SK-N-SH (cell line): ENCODE results near the gene TTC23. TPM values are rescaled to one million over a fixed set of nuclear protein-coding genes. Genes with fewer than 3 reads are reported as not detected.

ENCODE experiments used
- CTCF ChIA-PET: fragments of 300-600, 350-600 bp; formaldehyde crosslinking; extraction: SDS; loops from one replicate; lab custom pipeline; 2021; lab: Yijun Ruan, JAX
- POLR2A ChIA-PET: fragments of 350-600 bp; sonication (Branson Sonifier 250); formaldehyde crosslinking; extraction: SDS; loops from one replicate; lab custom pipeline; 2020; ENCODE audit warnings: antibody characterized with exemption, inconsistent platforms; lab: Yijun Ruan, JAX
- DNase-seq: peaks from one replicate; pipeline ENCODE4 v3.0.0; 2012
- H2AFZ ChIP-seq: fragments of 200-600 bp; sonication (generic); 2 replicates; pipeline ENCODE4 v1.8.1; 2016; ENCODE audit warnings: antibody characterized with exemption, mild to moderate bottlenecking, low read depth
- H3F3A ChIP-seq: fragments of 200-600 bp; sonication (generic); replicated peaks from 2 replicates; pipeline ENCODE3; 2016; ENCODE audit warnings: antibody characterized with exemption, mild to moderate bottlenecking; ENCODE audit not compliant: insufficient read depth
- H3K27ac ChIP-seq, 2 experiments: fragments of 200-500 bp in 1 of 2; fragments of 200-600 bp in 1 of 2; sonication (Bioruptor generic) in 1 of 2; sonication (generic), shearing (Covaris generic) in 1 of 2; 2 replicates each; pipeline versions ENCODE4 v1.5.1 to v1.6.1; 2014 to 2016; ENCODE audit warnings: low read depth in 2 of 2, inconsistent platforms in 1 of 2, low read length in 1 of 2, mild to moderate bottlenecking in 1 of 2, mixed read lengths in 1 of 2
- H3K27me3 ChIP-seq: fragments of 200-600 bp; sonication (generic), shearing (Covaris generic); 2 replicates; pipeline ENCODE4 v1.6.1; 2016; ENCODE audit warnings: mixed run types; ENCODE audit not compliant: insufficient read depth
- H3K36me3 ChIP-seq, 2 experiments: fragments of 200-500 bp in 1 of 2; fragments of 200-600 bp in 1 of 2; sonication (Bioruptor generic) in 1 of 2; sonication (generic) in 1 of 2; replicated peaks in 1 of 2; 2 replicates each; pipeline versions ENCODE3 to v1.5.1; 2014 to 2016; ENCODE audit warnings: low read length in 1 of 2, mild to moderate bottlenecking in 1 of 2; ENCODE audit not compliant: insufficient read depth in 2 of 2, control insufficient read depth in 1 of 2
- H3K4me1 ChIP-seq, 2 experiments: fragments of 200-500 bp in 1 of 2; fragments of 200-600 bp in 1 of 2; sonication (Bioruptor generic) in 1 of 2; sonication (generic), shearing (Covaris generic) in 1 of 2; 2 replicates each; pipeline versions ENCODE4 v1.5.1 to v1.6.1; 2014 to 2016; ENCODE audit warnings: low read depth in 1 of 2, low read length in 1 of 2, mixed run types in 1 of 2; ENCODE audit not compliant: insufficient read depth in 2 of 2, control insufficient read depth in 1 of 2
- H3K4me2 ChIP-seq: fragments of 200-600 bp; sonication (generic), shearing (Covaris generic); 2 replicates; pipeline ENCODE4 v1.6.1; 2017; ENCODE audit warnings: mixed run types
- H3K4me3 ChIP-seq, 2 experiments: fragments of 200-500 bp in 1 of 2; fragments of 200-600 bp in 1 of 2; sonication (Bioruptor generic) in 1 of 2; sonication (generic), shearing (Covaris generic) in 1 of 2; 2 replicates each; pipeline versions ENCODE4 v1.5.1 to v1.8.1; 2014 to 2016; ENCODE audit warnings: low read depth in 2 of 2, inconsistent platforms in 1 of 2, low read length in 1 of 2, mild to moderate bottlenecking in 1 of 2, mixed read lengths in 1 of 2, moderate library complexity in 1 of 2
- H3K79me2 ChIP-seq: fragments of 200-600 bp; sonication (generic); 2 replicates; pipeline ENCODE4 v1.8.1; 2017; ENCODE audit warnings: mild to moderate bottlenecking; ENCODE audit not compliant: insufficient read depth
- H3K9ac ChIP-seq: fragments of 200-600 bp; sonication (generic); 2 replicates; pipeline ENCODE4 v1.6.1; 2017; ENCODE audit warnings: mixed run types
- H3K9me2 ChIP-seq: fragments of 200-600 bp; sonication (generic); 2 replicates; pipeline ENCODE4 v1.6.1; 2017; ENCODE audit warnings: mixed run types
- H3K9me3 ChIP-seq: fragments of 200-600 bp; sonication (generic); 2 replicates; pipeline ENCODE4 v1.6.1; 2017; ENCODE audit warnings: mixed run types, mild to moderate bottlenecking, moderate library complexity
- H4K20me1 ChIP-seq: fragments of 200-600 bp; sonication (generic); 2 replicates; pipeline ENCODE4 v1.6.1; 2017; ENCODE audit warnings: mild to moderate bottlenecking, mixed run types; ENCODE audit not compliant: insufficient read depth
- EP300 ChIP-seq, 2 experiments: IDR thresholded peaks; 2 replicates each; pipeline versions ENCODE4 v1.4.0 to v1.6.1; 2012; ENCODE audit warnings: borderline replicate concordance in 1 of 2, low read depth in 1 of 2, low read length in 1 of 2
- EZH2phosphoT487 ChIP-seq: fragments of 200-600 bp; sonication (generic); IDR thresholded peaks from 2 replicates; pipeline ENCODE4 v1.6.1; 2017; ENCODE audit warnings: low read depth, mixed run types, mild to moderate bottlenecking, antibody characterized with exemption, moderate library complexity, borderline replicate concordance
- FOXM1 ChIP-seq: IDR thresholded peaks from 2 replicates; pipeline ENCODE4 v1.4.0; 2012; ENCODE audit warnings: low read depth, mild to moderate bottlenecking
- GABPA ChIP-seq: IDR thresholded peaks from 2 replicates; pipeline ENCODE4 v1.4.0; 2012; ENCODE audit warnings: low read depth, mild to moderate bottlenecking
- GATA2 ChIP-seq: sonication (generic); formaldehyde crosslinking; IDR thresholded peaks from 2 replicates; pipeline ENCODE4 v1.5.0; 2020; ENCODE audit warnings: mild to moderate bottlenecking, missing genetic modification reagents
- JUND ChIP-seq: IDR thresholded peaks from 2 replicates; pipeline ENCODE4 v1.4.0; 2012
- MEF2A ChIP-seq: IDR thresholded peaks from 2 replicates; pipeline ENCODE4 v1.4.0; 2012; ENCODE audit warnings: low read depth, borderline replicate concordance
- MXI1 ChIP-seq: IDR thresholded peaks from 2 replicates; pipeline ENCODE4 v1.6.1; 2012; ENCODE audit warnings: mild to moderate bottlenecking, low read depth, low read length, improper control_type of control experiment
- NFIC ChIP-seq: IDR thresholded peaks from 2 replicates; pipeline ENCODE4 v1.4.0; 2012; ENCODE audit warnings: borderline replicate concordance
- NRF1 ChIP-seq: IDR thresholded peaks from 2 replicates; pipeline ENCODE4 v1.6.1; 2012; ENCODE audit warnings: low read depth, mild to moderate bottlenecking, low read length
- RCOR1 ChIP-seq: fragments of 150-350 bp; IDR thresholded peaks from 2 replicates; pipeline ENCODE4 v1.6.1; 2017; ENCODE audit warnings: antibody characterized with exemption, low read length
- REST ChIP-seq: IDR thresholded peaks from 2 replicates; pipeline ENCODE4 v1.6.1; 2012; ENCODE audit warnings: mild to moderate bottlenecking, low read depth, low read length, moderate library complexity
- RFX5 ChIP-seq: IDR thresholded peaks from 2 replicates; pipeline ENCODE4 v1.6.1; 2012; ENCODE audit warnings: mild to moderate bottlenecking, improper control_type of control experiment, low read length
- RXRA ChIP-seq: IDR thresholded peaks from 2 replicates; pipeline ENCODE4 v1.4.0; 2012; ENCODE audit warnings: low read depth, mild to moderate bottlenecking, borderline replicate concordance
- SMC3 ChIP-seq: IDR thresholded peaks from 2 replicates; pipeline ENCODE4 v1.6.1; 2012; ENCODE audit warnings: low read depth, low read length, improper control_type of control experiment
- TCF12 ChIP-seq: IDR thresholded peaks from 2 replicates; pipeline ENCODE4 v1.4.0; 2012
- TEAD4 ChIP-seq: IDR thresholded peaks from 2 replicates; pipeline ENCODE4 v1.4.0; 2012; ENCODE audit warnings: mild to moderate bottlenecking, borderline replicate concordance; ENCODE audit not compliant: insufficient read depth
- USF2 ChIP-seq: fragments of 150-350 bp; IDR thresholded peaks from 2 replicates; pipeline ENCODE4 v1.6.1; 2017; ENCODE audit warnings: antibody characterized with exemption, low read length, low read depth, borderline replicate concordance
- YY1 ChIP-seq: IDR thresholded peaks from 2 replicates; pipeline ENCODE4 v1.4.0; 2012; ENCODE audit warnings: low read depth, mild to moderate bottlenecking
- polyA plus RNA-seq, 3 experiments: library from polyadenylated mRNA; depleted of rRNA; stranded (reverse); fragments of >200 nt; gene quantifications; 2 replicates each; pipeline ENCODE4 v1.2.3, GENCODE V29; 2012
- TF ChIP-seq, protein P1 (sequence below): IDR thresholded peaks from 2 replicates; pipeline ENCODE4; 2012
- TF ChIP-seq, protein P2 (sequence below): fragments of 200-600 bp; sonication (generic); IDR thresholded peaks from 2 replicates; pipeline ENCODE4 v1.6.1; 2017; ENCODE audit warnings: antibody characterized with exemption, mild to moderate bottlenecking, moderate library complexity

The TTC23 gene
- polyA plus RNA-seq, 1 of the 3 experiments (the other 2 are of a cell fraction): 0.79 TPM

DNA sequence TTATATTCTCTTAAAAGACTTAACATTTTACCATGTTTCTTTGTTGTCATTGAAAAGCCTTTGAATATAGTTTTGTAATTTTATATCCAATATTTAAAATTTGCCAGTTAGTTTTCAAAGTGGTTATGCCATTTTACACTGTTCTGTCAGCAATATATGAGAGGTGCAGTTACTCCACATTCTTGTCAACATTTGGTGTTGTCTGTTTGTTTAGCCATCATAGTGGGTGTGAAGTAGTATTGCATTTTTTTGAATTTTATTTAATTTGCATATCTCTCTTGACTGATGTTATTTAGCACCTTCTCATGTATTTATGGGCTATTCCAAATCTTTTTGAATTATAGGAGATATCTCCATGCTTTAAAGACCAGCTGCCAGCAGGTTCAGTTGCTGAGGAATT is 42.3 kb upstream of the TTC23 start:
- Histone ChIP-seq H3K79me2 (no peaks in the 10 kb centered on the region), H3K4me3 (no peak overlapping the region), H3K4me2 (no peak overlapping the region), H3K9me2 (no peaks in the 10 kb centered on the region; the same call in 1 of the 2 replicates), H3K4me1 (no peaks in the 10 kb centered on the region; a peak in 1 of 4 replicates), H4K20me1 (no peaks in the 10 kb centered on the region), H3F3A (peaks cover 10% of the 10 kb centered on the region), H3K36me3 (peaks cover 4 to 23% of the 10 kb centered on the region in 2 experiments)
- ChIA-PET POLR2A (no interaction called here), CTCF (no interaction called here)
- TF ChIP-seq YY1: no peak
- TF ChIP-seq MEF2A: no peak
- no peak for TF ChIP-seq SMC3
- TF ChIP-seq, protein P1, sequence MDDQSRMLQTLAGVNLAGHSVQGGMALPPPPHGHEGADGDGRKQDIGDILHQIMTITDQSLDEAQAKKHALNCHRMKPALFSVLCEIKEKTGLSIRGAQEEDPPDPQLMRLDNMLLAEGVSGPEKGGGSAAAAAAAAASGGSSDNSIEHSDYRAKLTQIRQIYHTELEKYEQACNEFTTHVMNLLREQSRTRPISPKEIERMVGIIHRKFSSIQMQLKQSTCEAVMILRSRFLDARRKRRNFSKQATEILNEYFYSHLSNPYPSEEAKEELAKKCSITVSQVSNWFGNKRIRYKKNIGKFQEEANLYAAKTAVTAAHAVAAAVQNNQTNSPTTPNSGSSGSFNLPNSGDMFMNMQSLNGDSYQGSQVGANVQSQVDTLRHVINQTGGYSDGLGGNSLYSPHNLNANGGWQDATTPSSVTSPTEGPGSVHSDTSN: no peak
- TF ChIP-seq USF2: no peak
- TF ChIP-seq REST: no peak
- TF ChIP-seq TEAD4: no peak
- TF ChIP-seq FOXM1: no peak
- no peak for TF ChIP-seq NFIC
- no peak for TF ChIP-seq NRF1
- TF ChIP-seq GABPA: no peak
- TF ChIP-seq, all 33 proteins: peak for 0
- no peak overlapping the region for H2AFZ ChIP-seq
- DNase-seq: no peak
- H3K9ac ChIP-seq: no peak overlapping the region
- 0 out of 2 replicates have a peak, but pooled peaks cover 12% of the 10 kb centered on the region for H3K9me3 ChIP-seq
- no peak overlapping the region for H3K27ac ChIP-seq
- H3K27me3 ChIP-seq: no peaks in the 10 kb centered on the region

DNA sequence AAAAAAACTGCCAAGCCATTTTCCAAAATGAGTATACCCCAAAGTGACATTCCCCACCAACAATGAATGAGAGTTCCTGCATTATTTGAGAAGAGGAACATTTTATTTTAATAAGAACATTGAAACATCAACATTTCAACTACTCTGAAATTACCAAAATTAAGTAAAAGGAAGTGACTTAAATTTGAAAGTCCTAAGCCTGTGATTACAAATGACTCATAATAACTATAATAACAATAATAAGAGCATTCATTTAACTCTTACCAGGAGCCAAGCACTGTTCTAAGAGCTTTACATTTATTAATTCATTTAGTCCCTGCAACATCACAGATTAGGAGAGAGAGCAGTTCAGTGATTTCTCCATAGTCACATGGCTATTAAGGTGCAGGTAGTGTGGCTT is 34.3 kb upstream of the TTC23 start:
- Histone ChIP-seq H3K9me3 (no peaks in the 10 kb centered on the region), H3K79me2 (no peaks in the 10 kb centered on the region), H3K9ac (no peak overlapping the region), H3K4me2 (no peak overlapping the region), H3K9me2 (no peaks in the 10 kb centered on the region; the same call in 1 of the 2 replicates), H4K20me1 (no peaks in the 10 kb centered on the region), H3K27ac (no peak overlapping the region), H3F3A (peaks cover 9% of the 10 kb centered on the region), H3K4me1 (peaks cover 0 to 8% of the 10 kb centered on the region in 2 experiments; a peak in 2 of 4 replicates), H2AFZ (no peak overlapping the region), H3K4me3 (no peak overlapping the region), H3K36me3 (peaks cover 0 to 2% of the 10 kb centered on the region in 2 experiments), H3K27me3 (no peaks in the 10 kb centered on the region)
- ChIA-PET CTCF (interaction anchor here (1.1 to 5.4 kb wide), 4 partner anchors 11 to 472 kb away, joined by 3 to 123 read pairs (median 6); no protein-coding TSS in a partner anchor), POLR2A (no interaction called here)
- DNase-seq: no peak
- TF ChIP-seq MXI1 (no peak), EZH2phosphoT487 (no peak), GATA2 (CRISPR knock-in tag) (no peak), FOXM1 (no peak), TCF12 (no peak), EP300 (IDR thresholded peaks at IDR 0.05; ENCODE audit: borderline replicate concordance in 1 of 2, low read depth in 1 of 2, low read length in 1 of 2) (no peak), NFIC (no peak), RFX5 (no peak), RCOR1 (no peak), JUND (no peak), YY1 (no peak), RXRA (no peak)
- TF ChIP-seq, protein P2, sequence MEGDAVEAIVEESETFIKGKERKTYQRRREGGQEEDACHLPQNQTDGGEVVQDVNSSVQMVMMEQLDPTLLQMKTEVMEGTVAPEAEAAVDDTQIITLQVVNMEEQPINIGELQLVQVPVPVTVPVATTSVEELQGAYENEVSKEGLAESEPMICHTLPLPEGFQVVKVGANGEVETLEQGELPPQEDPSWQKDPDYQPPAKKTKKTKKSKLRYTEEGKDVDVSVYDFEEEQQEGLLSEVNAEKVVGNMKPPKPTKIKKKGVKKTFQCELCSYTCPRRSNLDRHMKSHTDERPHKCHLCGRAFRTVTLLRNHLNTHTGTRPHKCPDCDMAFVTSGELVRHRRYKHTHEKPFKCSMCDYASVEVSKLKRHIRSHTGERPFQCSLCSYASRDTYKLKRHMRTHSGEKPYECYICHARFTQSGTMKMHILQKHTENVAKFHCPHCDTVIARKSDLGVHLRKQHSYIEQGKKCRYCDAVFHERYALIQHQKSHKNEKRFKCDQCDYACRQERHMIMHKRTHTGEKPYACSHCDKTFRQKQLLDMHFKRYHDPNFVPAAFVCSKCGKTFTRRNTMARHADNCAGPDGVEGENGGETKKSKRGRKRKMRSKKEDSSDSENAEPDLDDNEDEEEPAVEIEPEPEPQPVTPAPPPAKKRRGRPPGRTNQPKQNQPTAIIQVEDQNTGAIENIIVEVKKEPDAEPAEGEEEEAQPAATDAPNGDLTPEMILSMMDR: no peak
